GM12878 (cell line): ENCODE results near the gene SLC49A4. TPM values are rescaled to one million over a fixed set of nuclear protein-coding genes. Genes with fewer than 3 reads are reported as not detected.

ENCODE experiments used
- ATAC-seq: fragments of 200-7000 bp; cut with Tn5 transposase; 3 replicates; pipeline ENCODE4 v1.9.1; 2020; ENCODE audit warnings: mild to moderate bottlenecking, moderate library complexity
- BruUV-seq: library from RNA; stranded (reverse); fragments of 400-500 nt; replicated peaks from 2 replicates; lab custom pipeline; 2021; lab: Mats Ljungman, UMichigan
- CTCF ChIA-PET: fragments of 300-600 bp; sonication (Branson Sonifier 250); formaldehyde crosslinking; extraction: SDS; loops from one replicate; lab custom pipeline; 2021; ENCODE audit warnings: inconsistent platforms; lab: Yijun Ruan, JAX
- POLR2A ChIA-PET: fragments of 350-600 bp; formaldehyde crosslinking; extraction: SDS; loops from one replicate; lab custom pipeline; 2021; ENCODE audit warnings: inconsistent platforms; lab: Charles Lee
- RAD21 ChIA-PET: fragments of 300-600 bp; sonication (Branson Sonifier 250); formaldehyde crosslinking; loops from one replicate; lab custom pipeline; 2023; ENCODE audit warnings: antibody characterized with exemption; ENCODE audit not compliant: unreplicated experiment; lab: Charles Lee
- SMC1A ChIA-PET: fragments of 300-600 bp; sonication (Branson Sonifier 250); formaldehyde crosslinking; loops from one replicate; lab custom pipeline; 2023; ENCODE audit not compliant: unreplicated experiment, uncharacterized antibody; lab: Charles Lee
- DNase-seq: peaks from one replicate; pipeline ENCODE4 v3.0.0-alpha.2; 2011; ENCODE audit warnings: low read depth, low spot score
- FAIRE-seq: peaks from 3 replicates; lab custom pipeline; 2011; peaks lifted over from hg19 to GRCh38; lab: Jason Lieb, UNC
- H2AFZ ChIP-seq: 2 replicates; pipeline ENCODE4 v1.6.0; 2011; ENCODE audit warnings: low read depth, low read length, control low read depth; ENCODE audit not compliant: control insufficient read depth
- H3K27ac ChIP-seq: 2 replicates; pipeline ENCODE4 v1.5.1; 2011; ENCODE audit warnings: control low read depth; ENCODE audit not compliant: control insufficient read depth, insufficient read depth
- H3K27me3 ChIP-seq, 2 experiments: replicated peaks in 1 of 2; 2 replicates each; pipeline versions ENCODE4 v1.6.0 to v1.6.1; 2011; ENCODE audit warnings: low read length in 1 of 2; ENCODE audit not compliant: control insufficient read depth in 2 of 2, insufficient read depth in 2 of 2
- H3K36me3 ChIP-seq, 2 experiments: 2 replicates each; pipeline ENCODE4 v1.5.1; 2011; ENCODE audit warnings: low read length in 1 of 2; ENCODE audit not compliant: control insufficient read depth in 2 of 2, insufficient read depth in 2 of 2
- H3K4me1 ChIP-seq: 2 replicates; pipeline ENCODE4 v1.6.1; 2011; ENCODE audit warnings: mild to moderate bottlenecking, low read length, moderate library complexity, mixed read lengths; ENCODE audit not compliant: control insufficient read depth, insufficient read depth
- H3K4me2 ChIP-seq: 2 replicates; pipeline ENCODE4 v1.6.0; 2011; ENCODE audit warnings: control low read depth; ENCODE audit not compliant: control insufficient read depth, insufficient read depth
- H3K4me3 ChIP-seq: fragments of 200-600 bp; sonication (generic); 2 replicates; pipeline ENCODE4 v1.5.1; 2016
- H3K79me2 ChIP-seq: 2 replicates; pipeline ENCODE4 v1.6.0; 2011; ENCODE audit warnings: low read length; ENCODE audit not compliant: control insufficient read depth, insufficient read depth
- H3K9ac ChIP-seq: 2 replicates; pipeline ENCODE4 v1.8.0; 2011; ENCODE audit warnings: low read length, control low read depth, mixed read lengths; ENCODE audit not compliant: control insufficient read depth, insufficient read depth
- H3K9me3 ChIP-seq: replicated peaks from 3 replicates; pipeline ENCODE4 v1.5.1; 2011; ENCODE audit warnings: mild to moderate bottlenecking, low read length; ENCODE audit not compliant: control insufficient read depth, insufficient read depth
- H4K20me1 ChIP-seq: 2 replicates; pipeline ENCODE4 v1.6.0; 2011; ENCODE audit not compliant: control insufficient read depth, insufficient read depth
- BMI1 ChIP-seq: fragments of 450-650 bp; IDR thresholded peaks from 2 replicates; pipeline ENCODE4 v1.6.1; 2016; ENCODE audit warnings: mild to moderate bottlenecking, moderate library complexity, borderline replicate concordance
- CREM ChIP-seq: IDR thresholded peaks from 2 replicates; pipeline ENCODE4 v1.6.1; 2014; ENCODE audit warnings: antibody characterized with exemption, low read depth
- IRF5 ChIP-seq: fragments of 450-650 bp; IDR thresholded peaks from 2 replicates; pipeline ENCODE4 v1.6.1; 2017; ENCODE audit warnings: borderline replicate concordance
- MEF2B ChIP-seq: fragments of 450-650 bp; IDR thresholded peaks from 2 replicates; pipeline ENCODE4 v1.6.1; 2018; ENCODE audit warnings: mild to moderate bottlenecking, moderate library complexity; ENCODE audit not compliant: partially characterized antibody, poor library complexity, severe bottlenecking
- NFYA ChIP-seq: IDR thresholded peaks from 2 replicates; pipeline ENCODE4 v1.6.1; 2011; ENCODE audit warnings: low read depth, mild to moderate bottlenecking, low read length, improper control_type of control experiment, borderline replicate concordance
- NR2C1 ChIP-seq: fragments of 450-650 bp; IDR thresholded peaks from 2 replicates; pipeline ENCODE4 v1.6.1; 2017; ENCODE audit warnings: antibody characterized with exemption, mild to moderate bottlenecking, moderate library complexity
- PAX8 ChIP-seq: fragments of 450-650 bp; IDR thresholded peaks from 2 replicates; pipeline ENCODE4 v1.6.1; 2017; ENCODE audit warnings: mild to moderate bottlenecking, moderate library complexity
- RB1 ChIP-seq: fragments of 450-650 bp; formaldehyde crosslinking; IDR thresholded peaks from 2 replicates; pipeline ENCODE4 v1.6.1; 2017; ENCODE audit warnings: mild to moderate bottlenecking, borderline replicate concordance
- RELA ChIP-seq: fragments of 450-650 bp; IDR thresholded peaks from 2 replicates; pipeline ENCODE4 v1.8.0; 2014; ENCODE audit warnings: borderline replicate concordance; ENCODE audit not compliant: partially characterized antibody
- SIX5 ChIP-seq: IDR thresholded peaks from 2 replicates; pipeline ENCODE4 v1.6.1; 2011; ENCODE audit warnings: mild to moderate bottlenecking, low read depth, low read length, moderate library complexity; ENCODE audit not compliant: severe bottlenecking
- SMAD1 ChIP-seq: fragments of 450-650 bp; IDR thresholded peaks from 2 replicates; pipeline ENCODE4 v1.6.1; 2018; ENCODE audit warnings: mild to moderate bottlenecking, low read depth; ENCODE audit not compliant: partially characterized antibody
- STAT1 ChIP-seq: fragments of 450-650 bp; conservative IDR thresholded peaks from 2 replicates; pipeline ENCODE4 v1.6.1; 2014; ENCODE audit warnings: antibody characterized with exemption, mild to moderate bottlenecking
- STAT3 ChIP-seq: IDR thresholded peaks from 2 replicates; pipeline ENCODE4 v1.6.1; 2011; ENCODE audit warnings: low read depth, low read length, improper control_type of control experiment
- TAF1 ChIP-seq: IDR thresholded peaks from 2 replicates; pipeline ENCODE4 v1.6.1; 2011; ENCODE audit warnings: mild to moderate bottlenecking, low read depth, low read length, borderline replicate concordance
- ZNF217 ChIP-seq: fragments of 450-650 bp; IDR thresholded peaks from 2 replicates; pipeline ENCODE4 v1.6.1; 2017; ENCODE audit warnings: antibody characterized with exemption, mild to moderate bottlenecking
- WGBS: methylation state at CpG from one replicate; pipeline ENCODE4 v1.1.6; 2016; ENCODE audit warnings: low lambda C conversion rate; ENCODE audit not compliant: insufficient replicate concordance, insufficient coverage; ENCODE audit errors: missing lambda C conversion rate; 5-methylcytosine and 5-hydroxymethylcytosine counted together
- in situ Hi-C: fragments of 300-500 bp; cut with MboI; formaldehyde crosslinking; loops from 9 replicates; pipeline ENCODE4 v1.14.3; 2018; ENCODE audit warnings: mixed read lengths
- intact Hi-C: fragments of 100-400 bp; cut with micrococcal nuclease; formaldehyde crosslinking; loops from one replicate; pipeline ENCODE4 v1.14.2; 2022; ENCODE audit not compliant: unreplicated experiment
- polyA plus RNA-seq, 11 experiments: library from polyadenylated mRNA; depleted of rRNA in 4 of 11; unstranded in 6 of 11; stranded (reverse) in 5 of 11; fragments of >200 nt; fragmentation: Nextera tagmentation in 4 of 11; fragmentation: Illumina TruSeq in 1 of 11; extraction: Ambion mirVana in 4 of 11; extraction: Trizol in 1 of 11; gene quantifications; 1 replicate in 1 of 11; 2 replicates in 10 of 11; pipeline versions ENCODE4 v1.2.1 to v1.2.3, GENCODE V29; 2011 to 2016; ENCODE audit warnings: inconsistent platforms in 2 of 11, missing spikeins in 2 of 11, low read depth in 1 of 11
- total RNA-seq, 4 experiments: library from RNA; depleted of rRNA in 3 of 4; stranded (reverse); fragments of >200 nt in 3 of 4; fragmentation: Illumina TruSeq in 1 of 4; extraction: Trizol in 1 of 4; gene quantifications; 2 replicates each; pipeline versions ENCODE4 v1.2.1 to v1.2.3, GENCODE V29; 2013 to 2021
- TF ChIP-seq, protein P1 (sequence below): IDR thresholded peaks from 2 replicates; pipeline ENCODE4 v1.6.1; 2012; ENCODE audit warnings: low read length, inconsistent platforms
- TF ChIP-seq, protein P2 (sequence below): IDR thresholded peaks from 2 replicates; pipeline ENCODE4 v1.6.1; 2012; ENCODE audit warnings: low read depth, low read length, improper control_type of control experiment
- TF ChIP-seq, protein P3 (sequence below): fragments of 450-650 bp; IDR thresholded peaks from 2 replicates; pipeline ENCODE4 v1.6.1; 2016; ENCODE audit warnings: mild to moderate bottlenecking

The SLC49A4 gene
- total and polyA plus RNA-seq, 10 of the 15 experiments (the other 5 are each of a cell fraction or from before 2014, with no cell fraction given), result 0.48 to 2.2 (median 1.4) TPM

GRCh38 chr3:122890720-122891220 is 95.9 kb downstream of the SLC49A4 start:
- Histone ChIP-seq H3K4me2 (no peak overlapping the region), H3K4me1 (peaks cover 15% of the 10 kb centered on the region), H4K20me1 (no peaks in the 10 kb centered on the region), H2AFZ (peak overlapping the region; percentile 11; the same call in 1 of the 2 replicates)
- ATAC-seq, result no peak
- POLR2A ChIA-PET, result no interaction called here
- SMC1A ChIA-PET, result no interaction called here
- RAD21 ChIA-PET, result no interaction called here
- TF ChIP-seq, protein P1, sequence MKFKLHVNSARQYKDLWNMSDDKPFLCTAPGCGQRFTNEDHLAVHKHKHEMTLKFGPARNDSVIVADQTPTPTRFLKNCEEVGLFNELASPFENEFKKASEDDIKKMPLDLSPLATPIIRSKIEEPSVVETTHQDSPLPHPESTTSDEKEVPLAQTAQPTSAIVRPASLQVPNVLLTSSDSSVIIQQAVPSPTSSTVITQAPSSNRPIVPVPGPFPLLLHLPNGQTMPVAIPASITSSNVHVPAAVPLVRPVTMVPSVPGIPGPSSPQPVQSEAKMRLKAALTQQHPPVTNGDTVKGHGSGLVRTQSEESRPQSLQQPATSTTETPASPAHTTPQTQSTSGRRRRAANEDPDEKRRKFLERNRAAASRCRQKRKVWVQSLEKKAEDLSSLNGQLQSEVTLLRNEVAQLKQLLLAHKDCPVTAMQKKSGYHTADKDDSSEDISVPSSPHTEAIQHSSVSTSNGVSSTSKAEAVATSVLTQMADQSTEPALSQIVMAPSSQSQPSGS, result no peak
- TF ChIP-seq, protein P2, sequence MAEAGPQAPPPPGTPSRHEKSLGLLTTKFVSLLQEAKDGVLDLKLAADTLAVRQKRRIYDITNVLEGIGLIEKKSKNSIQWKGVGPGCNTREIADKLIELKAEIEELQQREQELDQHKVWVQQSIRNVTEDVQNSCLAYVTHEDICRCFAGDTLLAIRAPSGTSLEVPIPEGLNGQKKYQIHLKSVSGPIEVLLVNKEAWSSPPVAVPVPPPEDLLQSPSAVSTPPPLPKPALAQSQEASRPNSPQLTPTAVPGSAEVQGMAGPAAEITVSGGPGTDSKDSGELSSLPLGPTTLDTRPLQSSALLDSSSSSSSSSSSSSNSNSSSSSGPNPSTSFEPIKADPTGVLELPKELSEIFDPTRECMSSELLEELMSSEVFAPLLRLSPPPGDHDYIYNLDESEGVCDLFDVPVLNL, result no peak
- no peak for TF ChIP-seq ZNF217
- no peak for TF ChIP-seq NR2C1
- TF ChIP-seq RELA, result no peak
- no peak for TF ChIP-seq BMI1
- TF ChIP-seq SIX5, result no peak
- TF ChIP-seq, protein P3, sequence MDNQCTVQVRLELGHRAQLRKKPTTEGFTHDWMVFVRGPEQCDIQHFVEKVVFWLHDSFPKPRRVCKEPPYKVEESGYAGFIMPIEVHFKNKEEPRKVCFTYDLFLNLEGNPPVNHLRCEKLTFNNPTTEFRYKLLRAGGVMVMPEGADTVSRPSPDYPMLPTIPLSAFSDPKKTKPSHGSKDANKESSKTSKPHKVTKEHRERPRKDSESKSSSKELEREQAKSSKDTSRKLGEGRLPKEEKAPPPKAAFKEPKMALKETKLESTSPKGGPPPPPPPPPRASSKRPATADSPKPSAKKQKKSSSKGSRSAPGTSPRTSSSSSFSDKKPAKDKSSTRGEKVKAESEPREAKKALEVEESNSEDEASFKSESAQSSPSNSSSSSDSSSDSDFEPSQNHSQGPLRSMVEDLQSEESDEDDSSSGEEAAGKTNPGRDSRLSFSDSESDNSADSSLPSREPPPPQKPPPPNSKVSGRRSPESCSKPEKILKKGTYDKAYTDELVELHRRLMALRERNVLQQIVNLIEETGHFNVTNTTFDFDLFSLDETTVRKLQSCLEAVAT, result no peak
- TF ChIP-seq MEF2B, result no peak
- no peak for TF ChIP-seq RB1
- no peak for TF ChIP-seq STAT3
- TF ChIP-seq CREM, result no peak
- TF ChIP-seq TAF1, result no peak
- no peak for TF ChIP-seq STAT1
- no peak for TF ChIP-seq NFYA
- no peak for TF ChIP-seq IRF5
- no peak for TF ChIP-seq PAX8
- no peak for TF ChIP-seq SMAD1
- TF ChIP-seq, all 136 proteins: peak for 0
- no TSS peak for BruUV-seq
- in situ Hi-C loops (no loop called here), intact Hi-C loops (no loop called here)
- no peaks in the 10 kb centered on the region for H3K27me3 ChIP-seq
- no peaks in the 10 kb centered on the region for H3K79me2 ChIP-seq
- H3K9ac ChIP-seq, result no peak overlapping the region
- 68% methylated on average over 4 of the region's 4 CpGs for WGBS
- no peak for DNase-seq
- CTCF ChIA-PET, result no interaction called here
- no peak for FAIRE-seq
- H3K36me3 ChIP-seq, result no peaks in the 10 kb centered on the region
- H3K4me3 ChIP-seq, result no peak overlapping the region
- H3K27ac ChIP-seq, result no peak overlapping the region
- no peaks in the 10 kb centered on the region for H3K9me3 ChIP-seq
